K562 (cell line): Measurements from ENCODE around the gene PELI2. TPM values are rescaled to one million over a fixed set of nuclear protein-coding genes. Genes with fewer than 3 reads are reported as not detected.

ENCODE experiments used
- ATAC-seq: fragments of 200-7000 bp; cut with Tn5 transposase; 3 replicates; pipeline ENCODE4 v1.9.1; 2020; ENCODE audit warnings: moderate library complexity
- BruUV-seq: library from RNA; stranded (reverse); fragments of 400-500 nt; replicated peaks from 2 replicates; lab custom pipeline; 2021; lab: Mats Ljungman, UMichigan
- CTCF ChIA-PET: fragments of 300-600 bp; formaldehyde crosslinking; extraction: SDS; loops from one replicate; lab custom pipeline; 2021; ENCODE audit warnings: low intra/inter-chr PET ratio; lab: Yijun Ruan, JAX
- POLR2A ChIA-PET: fragments of 300-600, 350-650 bp; sonication (Branson Sonifier 250); formaldehyde crosslinking; extraction: SDS; loops from one replicate; lab custom pipeline; 2021; ENCODE audit warnings: antibody characterized with exemption, inconsistent platforms; lab: Yijun Ruan, JAX
- DNase-seq, 4 experiments: peaks; one replicate each; pipeline versions ENCODE4 v3.0.0 to v3.0.0-alpha.2; 2011 to 2018; ENCODE audit warnings: low spot score in 3 of 4, mixed read lengths in 3 of 4; ENCODE audit errors: extremely low read depth in 1 of 4
- FAIRE-seq: peaks from 2 replicates; lab custom pipeline; 2011; peaks lifted over from hg19 to GRCh38; lab: Jason Lieb, UNC
- H2AFZ ChIP-seq: 2 replicates; pipeline ENCODE4 v1.6.0; 2011; ENCODE audit warnings: low read depth, low read length, control low read depth, inconsistent platforms
- H3K27ac ChIP-seq: fragments of 200-600 bp; 3 replicates; pipeline ENCODE4 v1.8.0; 2011; ENCODE audit warnings: low read depth, mild to moderate bottlenecking, control low read depth, inconsistent platforms, low read length, moderate library complexity, mixed read lengths; ENCODE audit errors: extremely low read depth
- H3K27me3 ChIP-seq, 2 experiments: fragments of 300-600 bp in 1 of 2; 2 replicates in 1 of 2; 3 replicates in 1 of 2; pipeline versions ENCODE4 v1.6.0 to v1.8.0; 2011; ENCODE audit warnings: inconsistent platforms in 2 of 2, low read length in 2 of 2, mild to moderate bottlenecking in 1 of 2, mixed read lengths in 1 of 2, moderate library complexity in 1 of 2; ENCODE audit not compliant: control insufficient read depth in 2 of 2, insufficient read depth in 2 of 2
- H3K36me3 ChIP-seq: fragments of 300-600 bp; 3 replicates; pipeline ENCODE4 v1.8.0; 2011; ENCODE audit warnings: mild to moderate bottlenecking, low read length, inconsistent platforms; ENCODE audit not compliant: control insufficient read depth, insufficient read depth
- H3K4me1 ChIP-seq, 2 experiments: fragments of 200-600 bp in 1 of 2; replicated peaks in 1 of 2; 2 replicates in 1 of 2; 3 replicates in 1 of 2; pipeline versions ENCODE4 v1.5.1 to v1.8.0; 2011; ENCODE audit warnings: inconsistent platforms in 2 of 2, low read length in 2 of 2, mild to moderate bottlenecking in 1 of 2, mixed read lengths in 1 of 2, moderate library complexity in 1 of 2; ENCODE audit not compliant: control insufficient read depth in 2 of 2, insufficient read depth in 2 of 2
- H3K4me2 ChIP-seq: 2 replicates; pipeline ENCODE4 v1.6.1; 2011; ENCODE audit warnings: low read length, control low read depth, inconsistent platforms, mixed read lengths; ENCODE audit not compliant: insufficient read depth
- H3K4me3 ChIP-seq: fragments of 200-600 bp; sonication (generic), shearing (Covaris generic); 2 replicates; pipeline ENCODE4 v1.5.1; 2016; ENCODE audit warnings: control low read depth, inconsistent platforms
- H3K79me2 ChIP-seq: fragments of 200-600 bp; 3 replicates; pipeline ENCODE4 v1.8.0; 2011; ENCODE audit warnings: low read length, inconsistent platforms; ENCODE audit not compliant: control insufficient read depth, insufficient read depth
- H3K9ac ChIP-seq, 2 experiments: 2 replicates each; pipeline versions ENCODE4 v1.6.0 to v1.6.1; 2011; ENCODE audit warnings: low read depth in 2 of 2, low read length in 2 of 2, control low read depth in 1 of 2, inconsistent platforms in 1 of 2, mild to moderate bottlenecking in 1 of 2, mixed read lengths in 1 of 2; ENCODE audit not compliant: insufficient read depth in 1 of 2
- H3K9me1 ChIP-seq: one replicate; pipeline ENCODE4 v1.6.0; 2011; ENCODE audit warnings: inconsistent platforms, mild to moderate bottlenecking, low read length, moderate library complexity; ENCODE audit not compliant: control insufficient read depth, insufficient read depth
- H3K9me3 ChIP-seq: replicated peaks from 2 replicates; pipeline ENCODE4 v1.5.1; 2011; ENCODE audit warnings: low read depth, low read length, inconsistent platforms; ENCODE audit not compliant: control insufficient read depth, insufficient read depth
- H4K20me1 ChIP-seq: replicated peaks from 2 replicates; pipeline ENCODE4 v1.6.1; 2011; ENCODE audit warnings: low read length, inconsistent platforms, mixed read lengths; ENCODE audit not compliant: control insufficient read depth, insufficient read depth
- KDM2B ChIP-seq: fragments of 250-450 bp; sonication (Bioruptor Pico); IDR thresholded peaks from 2 replicates; pipeline ENCODE4 v1.8.0; 2021; ENCODE audit warnings: mild to moderate bottlenecking, moderate library complexity
- PRMT5 ChIP-seq: sonication (generic); formaldehyde crosslinking; IDR thresholded peaks from 2 replicates; pipeline ENCODE4 v1.5.0; 2020; ENCODE audit warnings: missing genetic modification reagents
- ZNF316 ChIP-seq: fragments of 450-650 bp; IDR thresholded peaks from 2 replicates; pipeline ENCODE4 v1.6.1; 2016
- ZNF740 ChIP-seq, 3 experiments: fragments of 200-800 bp in 1 of 3; sonication (Bioruptor generic) in 1 of 3; sonication (generic) in 1 of 3; formaldehyde crosslinking in 1 of 3; IDR thresholded peaks; 2 replicates each; pipeline versions ENCODE4 v1.6.1 to v1.8.0; 2016 to 2022; ENCODE audit warnings: mild to moderate bottlenecking in 2 of 3, missing compliant biosample characterization in 2 of 3, missing genetic modification characterization in 2 of 3, missing genetic modification reagents in 1 of 3
- ZNF77 ChIP-seq: fragments of 250-450 bp; sonication (Bioruptor Pico); IDR thresholded peaks from 2 replicates; pipeline ENCODE4 v1.5.0; 2020
- whole genome bisulfite sequencing: fragments of 100-300 bp; shearing (Covaris generic); methylation state at CpG from one replicate; pipeline ENCODE4 v1.1.6; 2016; ENCODE audit warnings: low coverage, mixed read lengths; ENCODE audit not compliant: insufficient coverage; ENCODE audit errors: missing lambda C conversion rate; 5-methylcytosine and 5-hydroxymethylcytosine counted together
- in situ Hi-C: fragments of 300-500 bp; cut with MboI; formaldehyde crosslinking; loops from 4 replicates; pipeline ENCODE4 v1.15.0; 2018; ENCODE audit warnings: inconsistent platforms, mixed read lengths
- intact Hi-C: fragments of 100-400 bp; cut with micrococcal nuclease; formaldehyde crosslinking; loops from 2 replicates; pipeline ENCODE4 v1.14.2; 2022
- polyA plus RNA-seq, 8 experiments: library from polyadenylated mRNA; depleted of rRNA in 4 of 8; stranded (reverse) in 5 of 8; unstranded in 3 of 8; fragments of >200 nt; fragmentation: Nextera tagmentation in 2 of 8; fragmentation: Illumina TruSeq in 1 of 8; extraction: Ambion mirVana in 2 of 8; extraction: Trizol in 1 of 8; gene quantifications; 2 replicates each; pipeline versions ENCODE4 v1.2.1 to v1.2.3, GENCODE V29; 2011 to 2014; ENCODE audit warnings: inconsistent platforms in 1 of 8, missing spikeins in 1 of 8
- total RNA-seq, 7 experiments: library from RNA; depleted of rRNA in 6 of 7; stranded (reverse); fragments of >200 nt in 6 of 7; fragmentation: Illumina TruSeq in 2 of 7; extraction: Trizol in 2 of 7; gene quantifications; 2 replicates each; pipeline versions ENCODE4 v1.2.1 to v1.2.3, GENCODE V29; 2011 to 2021; ENCODE audit warnings: low replicate concordance in 1 of 7

Gene PELI2
- total and polyA plus RNA-seq, 9 of the 15 experiments (the other 6 are each of a cell fraction or from before 2014, with no cell fraction given) = 0.20 to 1.5 (median 0.44) TPM

GRCh38 chr14:56197150-56197549, 78.9 kb downstream of the PELI2 start:
- no TSS peak for BruUV-seq

GRCh38 chr14:56198438-56198837, 80.2 kb downstream of the PELI2 start:
- DNase-seq (no peak), FAIRE-seq (no peak), ATAC-seq (no peak)
- H3K9ac ChIP-seq = peak overlapping the region in 1 of 2 experiments; percentile 46; a peak in 2 of 4 replicates
- no peaks in the 10 kb centered on the region for H3K79me2 ChIP-seq
- peaks cover 0 to 32% of the 10 kb centered on the region in 2 experiments; a peak in 4 of 5 replicates for H3K4me1 ChIP-seq
- CTCF ChIA-PET = no interaction called here
- H2AFZ ChIP-seq = no peak overlapping the region
- H3K9me1 ChIP-seq = no peaks in the 10 kb centered on the region
- in situ Hi-C loops (no loop called here), intact Hi-C loops (no loop called here)
- POLR2A ChIA-PET = interaction anchor here (0.8 to 1.4 kb wide), 2 partner anchors 9 to 11 kb away, joined by 3 to 5 read pairs; no protein-coding TSS in a partner anchor
- no peak overlapping the region for H3K4me2 ChIP-seq
- TF ChIP-seq PRMT5 (CRISPR knock-in tag) = no peak
- no peak for TF ChIP-seq ZNF740 (CRISPR knock-in tag; IDR thresholded peaks at IDR 0.05)
- 0 out of 4 replicates have a peak, but pooled peaks of 1 of the 2 experiments have one; percentile 27 for TF ChIP-seq ZNF740 (tag; IDR thresholded peaks at IDR 0.05)
- BruUV-seq = no TSS peak
- H3K36me3 ChIP-seq = no peaks in the 10 kb centered on the region
- no peaks in the 10 kb centered on the region for H4K20me1 ChIP-seq
- H3K27ac ChIP-seq = peak overlapping the region; percentile 90
- H3K27me3 ChIP-seq = no peaks in the 10 kb centered on the region
- H3K4me3 ChIP-seq = no peak overlapping the region
- WGBS = 78% methylated on average over 1 of the region's 2 CpGs
- H3K9me3 ChIP-seq = no peaks in the 10 kb centered on the region

More at GRCh38 chr14:56197150-56197549, 78.9 kb downstream of the PELI2 start:
- FAIRE-seq (no peak), DNase-seq (no peak)
- WGBS = 100% methylated on average over 1 of the region's 1 CpG
- Histone ChIP-seq H3K4me1 (peaks cover 0 to 32% of the 10 kb centered on the region in 2 experiments; a peak in 4 of 5 replicates), H3K4me3 (no peak overlapping the region), H4K20me1 (no peaks in the 10 kb centered on the region), H2AFZ (no peak overlapping the region), H3K27ac (no peak overlapping the region), H3K27me3 (no peaks in the 10 kb centered on the region)
- POLR2A ChIA-PET = interaction anchor here (0.6 kb wide), 2 partner anchors 11 to 22 kb away, joined by 3 read pairs; no protein-coding TSS in a partner anchor
- TF ChIP-seq ZNF316 (peak; percentile 37), KDM2B (CRISPR knock-in tag) (no peak), ZNF77 (no peak)
- TF ChIP-seq, all 486 proteins: peak for 1
- no peak for ATAC-seq
- Histone ChIP-seq H3K9ac (no peak overlapping the region), H3K4me2 (no peak overlapping the region), H3K9me3 (no peaks in the 10 kb centered on the region), H3K79me2 (no peaks in the 10 kb centered on the region), H3K36me3 (no peaks in the 10 kb centered on the region), H3K9me1 (no peaks in the 10 kb centered on the region)
- CTCF ChIA-PET = no interaction called here
- in situ Hi-C loops (no loop called here), intact Hi-C loops (no loop called here)
